HG02870 (cell line): Measurements from ENCODE around the gene GPR176.

Experiments used
- ATAC-seq: cut with Tn5 transposase; IDR thresholded peaks from one replicate; pipeline ENCODE4 v1.9.1; 2021; ENCODE audit warnings: mild to moderate bottlenecking, moderate library complexity; ENCODE audit not compliant: unreplicated experiment

The GPR176 gene

DNA sequence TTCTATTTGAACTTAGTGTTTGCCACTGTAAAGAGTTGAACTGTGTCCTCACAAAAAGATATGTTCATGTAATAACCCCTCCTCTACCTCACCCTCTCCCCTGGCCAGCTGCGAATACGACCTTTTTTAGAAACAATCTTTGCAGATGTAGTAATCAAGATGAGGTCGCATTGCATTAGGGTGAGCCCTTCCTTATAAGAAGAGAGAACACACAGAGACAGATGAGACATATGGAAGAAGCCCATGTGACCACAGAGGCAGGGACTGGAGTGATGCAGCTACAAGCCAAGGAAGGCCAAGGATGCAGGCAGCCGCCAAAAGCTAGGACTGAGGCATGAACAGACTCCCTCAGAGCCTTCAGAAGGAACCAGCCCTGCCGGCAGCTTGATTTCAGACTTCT lies 27.6 kb downstream of the GPR176 start:
- ATAC-seq: no peak

DNA sequence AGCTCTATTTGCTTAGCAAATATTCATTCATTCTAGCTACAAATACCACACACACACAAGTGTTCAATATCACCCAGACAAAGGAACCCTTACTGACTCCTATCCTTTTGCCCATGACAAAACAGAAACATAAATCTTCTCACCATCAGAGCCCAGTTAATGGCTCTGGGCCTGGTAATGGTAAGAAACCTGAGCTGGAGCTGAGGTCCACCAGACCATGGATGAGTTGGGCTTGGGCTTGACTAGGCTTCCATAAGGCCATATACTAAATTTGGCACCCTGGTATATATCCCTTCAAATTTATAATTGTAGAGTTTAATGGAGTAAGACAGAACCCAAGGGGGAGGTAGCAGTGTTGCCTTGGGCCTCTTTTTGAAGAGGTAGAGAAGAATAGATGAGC lies 29.4 kb downstream of the GPR176 start:
- no peak for ATAC-seq

DNA sequence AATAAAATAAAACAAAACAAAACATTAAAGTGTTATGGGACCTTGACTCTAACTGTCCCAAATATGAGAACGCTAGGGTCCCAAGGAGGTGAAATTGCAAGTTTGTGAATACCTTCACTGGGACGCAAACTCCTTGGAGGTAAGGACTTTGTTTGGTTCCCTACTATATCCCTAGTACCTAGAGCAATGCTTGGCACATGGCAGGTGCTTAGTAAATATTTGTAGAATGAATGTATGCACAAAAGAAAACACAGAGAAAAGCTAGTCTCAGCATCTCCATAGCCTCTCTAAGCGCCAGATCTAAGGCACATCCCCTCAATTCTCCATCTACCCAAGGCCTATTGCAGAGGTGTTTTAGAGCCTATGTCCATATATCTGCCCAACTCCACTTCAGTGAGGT lies 30.5 kb downstream of the GPR176 start:
- no peak for ATAC-seq

DNA sequence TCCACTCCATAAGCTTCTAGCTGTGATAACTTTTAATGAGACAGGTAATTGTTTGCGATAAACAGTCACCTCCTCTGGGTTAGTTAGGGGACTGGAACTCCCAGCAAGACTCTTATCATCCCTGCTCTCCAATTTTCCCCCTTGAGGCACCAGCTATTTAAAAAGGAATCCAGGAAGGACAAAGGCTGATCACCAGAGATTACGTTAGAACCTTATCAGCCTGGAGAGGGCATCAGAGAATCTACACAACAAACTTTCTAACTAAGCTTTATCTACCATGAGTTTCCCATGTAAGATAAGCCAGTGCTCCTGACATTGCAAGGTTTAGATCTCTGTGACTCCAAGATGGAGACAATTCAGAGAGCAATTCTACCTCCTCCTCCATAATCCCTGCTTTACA lies 31.3 kb downstream of the GPR176 start:
- no peak for ATAC-seq

DNA sequence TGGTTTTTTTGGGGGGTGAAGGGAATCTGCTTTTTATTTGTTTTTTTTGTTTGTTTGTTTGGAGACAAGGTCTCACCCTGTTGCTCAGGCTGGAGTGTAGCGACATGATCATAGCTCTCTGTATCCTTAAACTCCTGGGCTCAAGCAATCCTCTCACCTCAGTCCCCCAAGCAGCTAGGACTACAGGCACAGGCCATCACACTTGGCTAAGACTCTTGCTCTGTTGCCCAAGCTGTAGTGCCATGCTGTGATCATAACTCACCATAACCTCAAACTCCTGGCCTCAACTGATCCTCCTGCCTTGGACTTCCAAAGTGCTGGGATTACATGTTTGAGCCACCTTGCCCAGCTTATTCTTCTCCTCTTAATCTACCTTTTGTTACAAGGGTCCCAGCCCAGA lies 31.8 kb downstream of the GPR176 start:
- ATAC-seq: no peak

DNA sequence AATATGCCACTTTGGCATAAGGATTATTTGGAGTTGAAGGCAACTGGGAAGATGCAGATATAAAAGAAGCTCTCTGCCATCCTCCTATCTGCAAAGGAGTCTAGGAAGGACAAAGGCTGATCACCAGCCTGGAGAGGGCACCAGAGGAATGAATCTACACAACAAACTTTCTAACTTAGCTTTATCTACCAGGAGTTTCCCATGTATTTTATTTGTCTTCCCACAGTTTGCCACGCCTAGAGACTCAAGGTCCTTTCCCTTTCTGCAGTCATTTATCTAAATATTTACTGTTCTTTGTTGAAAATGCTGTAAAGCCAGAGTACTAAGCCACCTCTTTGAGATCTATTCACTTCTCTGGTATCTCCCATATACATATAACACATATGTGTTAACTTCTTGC lies 32.2 kb downstream of the GPR176 start:
- no peak for ATAC-seq

DNA sequence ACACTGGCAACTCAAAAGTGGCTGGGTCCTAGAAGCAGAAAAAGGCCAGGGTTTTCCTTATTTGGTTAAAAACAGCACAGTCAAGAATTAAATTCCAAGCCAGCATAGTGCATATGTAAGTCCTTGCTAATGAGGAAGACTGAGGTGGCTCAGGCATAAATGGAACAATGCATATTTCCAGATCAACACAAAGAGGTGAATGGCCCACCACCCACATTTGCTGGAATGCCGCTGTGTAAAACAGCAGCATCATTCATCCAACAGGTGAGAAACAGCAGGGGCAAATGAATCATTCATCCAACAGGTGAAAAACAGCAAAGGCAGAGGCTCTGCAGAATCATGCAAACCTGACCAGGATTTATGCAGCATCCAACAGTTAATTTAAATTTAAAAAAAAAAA lies 32.9 kb downstream of the GPR176 start:
- no peak for ATAC-seq

DNA sequence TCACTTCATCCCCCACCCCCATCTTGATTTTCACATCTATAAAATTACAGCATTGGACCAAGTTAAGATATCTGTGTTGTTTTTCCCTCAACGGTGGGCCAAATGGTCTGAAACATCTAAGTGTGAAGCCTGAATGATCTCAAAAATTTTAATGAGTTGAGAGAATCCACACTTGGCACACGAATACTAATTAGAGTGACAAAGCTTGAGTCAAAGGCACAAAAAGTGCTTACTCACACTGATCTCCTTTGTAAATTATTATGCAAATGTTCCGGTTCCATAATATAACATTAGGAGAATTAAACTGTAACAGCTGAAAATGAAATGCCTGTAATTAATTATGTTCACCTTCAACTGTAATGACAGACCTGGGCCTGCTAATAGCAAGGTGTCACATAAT lies 33.6 kb downstream of the GPR176 start:
- ATAC-seq: no peak

DNA sequence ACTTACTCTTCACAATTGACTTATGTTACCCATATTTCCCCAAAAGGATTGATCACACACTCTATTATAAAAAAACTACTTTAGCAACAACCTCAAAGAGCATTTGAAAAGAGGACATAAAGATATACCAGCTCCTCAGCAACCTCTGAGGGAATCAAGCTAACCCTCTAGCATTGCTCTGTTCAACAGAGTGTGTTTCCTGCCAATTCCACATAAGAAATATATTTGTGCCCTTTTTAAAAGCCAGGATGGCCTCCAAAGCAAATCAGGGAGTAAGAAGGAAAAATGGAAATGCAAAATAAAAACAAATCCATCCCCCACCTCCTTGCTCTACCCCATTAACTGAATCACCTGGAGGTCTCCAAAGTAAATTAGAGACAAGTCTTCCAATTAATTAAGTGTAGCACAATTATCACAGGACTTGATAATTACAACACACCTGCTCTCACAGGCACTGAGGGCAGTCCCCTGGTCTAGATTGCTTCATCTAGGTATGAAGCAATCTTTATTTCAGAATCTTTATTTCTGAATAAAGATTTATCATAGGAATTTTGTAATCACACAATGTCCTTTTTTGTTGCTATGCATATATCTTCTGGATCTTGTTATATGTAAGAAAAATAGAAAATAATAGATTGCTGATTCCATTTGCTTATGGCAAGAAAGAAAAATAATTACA lies 34.8 kb downstream of the GPR176 start:
- ATAC-seq: no peak

DNA sequence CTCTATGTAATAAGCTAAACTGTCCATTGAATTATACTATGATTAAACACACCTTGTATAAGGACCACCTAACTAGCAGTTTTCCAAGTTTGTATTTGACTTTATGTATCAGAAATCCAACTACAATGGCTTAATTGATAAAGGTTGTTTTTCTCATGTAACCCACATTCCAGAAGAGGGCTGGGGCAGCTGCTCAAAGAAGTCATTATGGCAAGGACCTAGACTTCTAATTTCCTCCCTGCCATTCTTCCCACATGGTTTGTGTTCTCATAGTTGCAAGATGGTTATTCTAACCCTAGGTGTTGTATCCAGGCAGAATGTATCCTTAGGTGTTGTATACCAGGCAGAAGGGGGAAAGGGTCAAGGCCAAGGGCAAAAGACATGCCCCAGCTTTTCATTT lies 35.7 kb downstream of the GPR176 start:
- no peak for ATAC-seq

DNA sequence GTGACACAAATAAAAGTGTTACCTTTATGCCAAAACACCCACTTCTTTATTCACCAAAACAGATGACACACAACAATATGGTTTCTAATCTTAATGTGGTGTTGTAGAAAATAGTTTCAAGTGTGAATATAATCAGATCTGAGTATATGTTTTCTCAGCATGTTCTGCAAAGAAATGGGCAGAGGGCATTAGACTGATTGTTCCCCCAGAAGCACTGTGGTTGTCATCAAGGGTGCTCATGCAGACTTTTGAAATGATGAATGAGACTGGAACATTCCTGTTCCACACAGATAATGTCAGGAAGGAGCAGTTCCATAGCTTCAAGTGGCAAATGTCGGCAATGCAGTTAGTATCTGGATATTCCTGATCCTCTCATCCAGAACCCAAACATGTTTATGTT lies 37.5 kb downstream of the GPR176 start:
- ATAC-seq: no peak

DNA sequence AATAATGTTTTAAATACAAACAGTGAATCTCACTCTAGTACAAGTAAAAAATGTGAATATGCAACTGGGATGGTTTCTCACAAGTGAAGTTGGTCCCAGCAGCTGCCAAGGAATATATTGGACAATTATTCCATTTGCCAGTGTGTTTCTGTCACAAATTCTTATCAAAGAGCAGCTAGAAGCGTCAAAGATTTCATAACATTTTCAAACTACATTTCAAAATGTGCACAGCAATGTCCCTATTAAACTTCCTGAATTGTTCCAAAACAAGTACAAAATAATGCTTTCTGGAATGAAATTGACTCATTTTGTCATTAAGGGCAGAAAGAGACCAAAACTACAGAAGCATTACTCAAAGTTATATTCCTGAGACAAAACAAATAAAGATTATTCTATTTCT lies 38.3 kb downstream of the GPR176 start:
- ATAC-seq: no peak

DNA sequence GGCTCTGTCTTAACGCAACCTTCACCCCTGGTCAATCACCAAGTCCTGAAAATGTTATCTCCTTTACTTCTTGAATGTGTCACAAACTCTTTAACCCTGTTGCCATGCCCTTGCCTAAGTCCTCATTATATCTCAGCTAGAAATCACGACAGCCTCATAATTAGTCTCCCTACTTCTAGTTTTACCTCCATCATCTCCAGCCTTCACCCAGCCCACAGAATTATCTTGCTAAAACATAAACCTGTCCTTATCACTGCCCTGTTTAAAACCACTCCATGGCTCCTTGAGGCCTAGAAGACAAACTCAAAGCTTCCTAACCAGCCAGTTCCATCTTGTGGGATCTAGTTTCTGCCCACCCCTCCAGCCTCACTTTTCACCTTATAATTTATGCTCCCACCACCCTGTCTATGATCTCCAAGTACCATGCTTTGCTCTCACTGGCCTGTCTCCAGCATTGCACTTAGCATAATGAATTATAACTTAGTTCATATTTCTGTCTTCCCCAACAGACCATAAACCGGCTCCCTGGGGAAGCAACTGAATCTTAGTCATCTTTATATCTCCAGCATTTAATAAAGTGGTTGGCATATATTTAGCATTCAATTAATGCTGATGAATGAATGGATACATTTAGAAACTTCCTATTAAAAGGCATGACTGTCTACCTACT lies 39.2 kb downstream of the GPR176 start:
- ATAC-seq: no peak

DNA sequence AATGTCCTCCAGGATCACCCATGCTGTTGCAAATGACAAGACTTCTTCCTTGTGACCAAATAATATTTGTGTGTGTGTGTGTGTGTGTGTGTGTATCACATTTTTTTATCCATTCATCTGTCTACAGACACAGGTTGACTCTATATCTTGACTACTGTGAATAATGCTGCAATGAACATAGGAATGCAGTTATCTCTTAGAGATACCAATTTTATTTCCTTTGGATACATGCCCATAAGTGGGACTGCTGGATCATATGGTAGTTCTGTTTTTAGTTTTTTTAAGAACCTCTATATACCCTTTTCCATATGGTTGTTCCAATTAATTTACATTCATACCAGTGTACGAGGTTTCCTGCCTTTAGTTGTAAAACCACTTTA lies 41.7 kb downstream of the GPR176 start:
- no peak for ATAC-seq

DNA sequence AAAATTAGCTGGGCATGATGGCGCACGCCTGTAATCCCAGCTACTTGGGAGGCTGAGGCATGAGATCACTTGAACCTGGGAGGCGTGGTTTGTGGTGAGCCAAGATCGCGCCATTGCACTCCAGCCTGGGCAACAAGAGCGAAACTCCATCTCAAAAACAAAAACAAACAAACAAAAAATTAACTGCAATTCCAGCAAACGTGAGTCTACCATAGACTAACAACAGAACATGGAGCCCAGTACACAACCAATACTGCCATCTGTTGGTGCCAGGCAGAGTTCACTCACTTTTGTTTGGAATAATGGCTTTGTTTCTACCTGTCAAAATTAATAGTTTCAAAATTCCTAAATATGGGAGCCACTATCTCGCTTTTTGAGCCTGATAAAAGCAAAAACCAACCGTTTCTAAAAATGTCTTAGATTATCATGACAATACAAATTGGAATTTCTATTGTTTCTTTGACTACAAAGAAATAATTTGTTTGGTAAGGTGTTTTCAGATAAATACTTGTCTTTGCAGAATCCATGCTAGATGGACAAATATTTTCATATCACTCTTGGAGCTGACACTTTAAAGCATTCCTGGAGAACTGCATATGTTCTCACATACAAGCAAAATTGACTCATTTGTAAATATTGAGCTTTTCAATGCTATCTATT lies 45.0 kb downstream of the GPR176 start:
- no peak for ATAC-seq

DNA sequence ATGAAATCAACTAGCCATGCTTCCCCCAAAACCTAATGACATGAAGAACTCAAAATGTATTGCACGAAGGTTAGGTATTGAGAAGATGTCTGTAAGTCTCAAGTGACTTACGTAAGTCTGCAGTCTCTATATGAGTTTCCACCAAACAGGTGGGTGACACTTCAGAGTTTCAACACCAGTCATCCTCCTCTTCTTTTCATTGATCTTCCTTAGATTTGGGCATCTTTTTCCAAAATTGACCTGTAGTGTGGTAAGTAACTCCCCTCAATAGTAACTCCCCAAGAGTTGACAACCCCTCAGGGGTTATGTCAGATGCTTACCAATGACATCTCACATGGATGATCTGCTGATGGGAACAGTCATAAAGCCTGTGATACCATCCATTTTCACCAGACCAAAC lies 46.1 kb downstream of the GPR176 start:
- ATAC-seq: peak; percentile 67

DNA sequence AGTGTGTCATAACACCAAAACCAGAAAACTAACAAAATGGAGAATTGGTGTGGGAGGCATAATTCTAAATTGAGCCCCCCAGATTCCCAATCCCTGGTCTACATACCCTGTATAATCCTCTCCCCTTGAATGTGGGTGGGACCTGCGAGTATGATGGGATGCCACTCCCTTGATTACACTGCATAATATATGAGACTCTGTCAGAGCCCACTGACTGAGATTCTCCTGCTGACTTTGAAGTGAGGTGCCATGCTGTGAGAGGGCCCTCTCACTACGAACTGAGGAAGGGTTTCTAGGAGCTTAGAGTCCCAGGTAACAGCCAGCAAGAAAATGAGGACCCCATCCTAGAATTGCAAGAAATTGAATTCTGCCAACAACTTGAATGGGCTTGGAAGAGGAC lies 49.5 kb downstream of the GPR176 start:
- ATAC-seq: no peak

DNA sequence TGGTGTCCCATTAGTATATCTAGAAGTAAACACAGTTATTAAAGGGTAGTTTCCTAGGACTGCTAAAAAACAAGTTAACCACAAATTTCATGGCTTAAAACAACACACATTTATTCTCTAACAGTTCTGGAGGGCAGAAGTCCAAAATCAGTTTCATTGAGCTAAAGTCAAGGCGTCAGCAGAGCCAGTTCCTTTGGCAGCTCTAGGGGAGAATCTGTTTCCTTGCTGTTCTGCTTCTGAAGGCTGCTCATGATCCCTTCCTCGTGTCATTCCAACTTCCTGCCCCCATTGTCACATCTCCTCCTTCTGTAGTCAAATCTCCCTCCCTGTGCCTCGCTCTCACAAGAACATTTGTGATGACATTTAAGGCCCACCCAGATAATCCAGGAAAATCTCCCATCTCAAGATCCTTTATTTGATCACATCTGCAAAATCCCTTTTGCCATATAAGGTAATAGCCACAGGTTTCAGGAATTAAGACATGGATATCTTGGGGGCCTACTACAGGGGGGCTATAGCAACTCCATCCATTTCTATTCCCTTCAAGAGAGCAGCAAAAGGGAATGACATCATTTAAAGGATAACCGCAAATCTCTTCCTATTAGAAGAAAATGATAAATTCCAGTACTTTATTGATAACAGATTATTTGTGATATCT lies 50.1 kb downstream of the GPR176 start:
- ATAC-seq: no peak

DNA sequence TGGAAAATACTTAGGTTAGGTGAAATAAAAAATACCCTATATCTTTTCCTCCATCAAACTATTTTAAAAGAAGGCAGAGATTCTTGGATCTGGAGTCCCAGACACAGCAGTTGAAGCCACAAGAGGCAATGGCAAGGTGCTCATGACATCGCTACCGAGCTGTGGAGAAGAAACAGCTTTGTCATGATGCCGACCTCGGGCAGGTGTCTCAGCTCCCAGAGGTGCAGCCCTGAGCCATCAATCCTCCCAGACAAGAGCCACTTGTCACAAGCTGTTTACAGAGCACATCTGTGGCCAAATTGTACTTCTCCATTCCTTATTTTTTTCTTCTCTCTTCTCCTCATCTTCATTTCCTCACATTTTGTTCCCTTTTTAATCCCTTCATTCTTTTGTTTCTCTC lies 50.8 kb downstream of the GPR176 start:
- no peak for ATAC-seq

DNA sequence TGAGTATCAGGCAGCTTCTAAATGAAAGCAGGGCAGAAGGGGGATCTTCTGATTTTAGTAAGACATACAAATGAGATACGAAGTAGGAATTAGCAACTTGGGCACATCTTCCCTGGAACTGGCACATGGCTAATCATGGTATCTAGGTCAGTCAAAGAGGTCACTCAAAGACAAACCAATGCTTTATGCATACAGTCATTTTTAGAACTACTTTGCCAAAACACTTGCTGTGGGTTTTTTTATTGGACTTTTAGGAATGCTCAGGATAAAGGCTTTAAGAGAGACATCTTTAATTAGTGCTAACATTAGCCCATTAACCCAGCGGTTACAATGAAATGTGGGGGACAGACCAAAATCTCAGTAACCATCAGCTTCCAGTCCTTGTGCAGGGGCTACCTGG lies 51.7 kb downstream of the GPR176 start:
- ATAC-seq: no peak

DNA sequence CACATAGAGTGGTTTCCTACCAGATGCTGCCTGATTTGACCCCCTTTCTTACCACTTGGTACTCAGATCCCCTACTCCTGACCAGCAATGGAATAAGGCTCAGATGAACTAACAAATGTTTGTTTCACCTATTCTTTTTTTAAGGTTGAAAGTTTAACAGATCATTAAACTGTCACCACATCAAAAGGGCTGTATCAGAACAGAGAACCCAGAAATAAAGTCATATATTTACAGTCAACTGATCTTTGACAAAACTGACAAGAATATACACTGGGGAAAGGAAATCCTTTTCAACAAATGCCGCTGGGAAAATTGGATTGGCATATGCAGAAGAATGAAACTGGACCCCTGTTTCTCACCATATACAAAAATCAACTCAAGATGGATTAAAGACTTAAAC lies 56.0 kb downstream of the GPR176 start:
- no peak for ATAC-seq

DNA sequence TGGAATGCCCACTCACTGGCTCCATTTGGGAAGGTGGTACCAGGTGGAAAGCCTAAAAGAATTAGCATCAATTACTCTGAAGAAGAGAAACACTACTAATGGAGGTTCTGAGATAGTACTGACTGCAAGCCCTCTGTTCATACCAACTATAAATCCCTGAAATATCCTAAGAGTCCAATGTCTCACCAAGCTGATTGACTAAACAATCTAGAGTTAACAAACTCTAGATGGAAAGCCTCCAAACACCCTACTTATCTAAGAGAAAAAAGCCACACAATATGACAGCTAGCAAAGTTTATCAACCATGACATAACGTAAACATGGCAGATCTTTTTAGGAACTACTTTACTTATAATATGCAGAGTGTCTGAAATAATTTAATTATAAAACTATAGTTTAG lies 59.2 kb downstream of the GPR176 start:
- no peak for ATAC-seq
